ENCODE results near the gene CCN6.

GRCh38 chr6:112114577-112115223 lies 60.8 kb downstream of the CCN6 start:
- no peak for TF ChIP-seq CTCF (IDR thresholded peaks at IDR 0.05)
- TF ChIP-seq POLR2A (IDR thresholded peaks at IDR 0.05), result no peak
- TF ChIP-seq POLR2AphosphoS5 (IDR thresholded peaks at IDR 0.05), result no peak
